Measurements from ENCODE around the gene RFNG.

DNA sequence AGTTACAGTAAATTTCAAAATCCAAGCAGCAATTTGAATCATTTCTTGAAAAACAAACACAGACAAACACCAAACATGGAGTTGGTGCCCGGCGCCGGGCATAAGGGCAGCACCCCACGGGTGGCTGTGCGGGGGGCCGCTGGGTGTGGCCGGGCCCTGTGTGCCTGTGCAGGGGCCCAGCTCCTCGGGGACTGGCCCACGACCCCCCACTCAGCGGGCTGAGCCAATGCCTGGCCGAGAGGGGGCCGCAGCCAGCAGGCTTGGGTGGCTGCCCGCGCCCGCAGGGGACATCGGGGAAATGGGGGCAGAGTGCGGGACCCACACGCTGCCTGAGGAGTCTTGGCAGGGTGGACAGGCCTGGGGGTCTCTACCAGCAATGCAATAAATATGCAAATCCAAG is 26.8 kb upstream of the RFNG start:
- no peak for TF ChIP-seq POLR2A (IDR thresholded peaks at IDR 0.05)
- TF ChIP-seq, protein P1, sequence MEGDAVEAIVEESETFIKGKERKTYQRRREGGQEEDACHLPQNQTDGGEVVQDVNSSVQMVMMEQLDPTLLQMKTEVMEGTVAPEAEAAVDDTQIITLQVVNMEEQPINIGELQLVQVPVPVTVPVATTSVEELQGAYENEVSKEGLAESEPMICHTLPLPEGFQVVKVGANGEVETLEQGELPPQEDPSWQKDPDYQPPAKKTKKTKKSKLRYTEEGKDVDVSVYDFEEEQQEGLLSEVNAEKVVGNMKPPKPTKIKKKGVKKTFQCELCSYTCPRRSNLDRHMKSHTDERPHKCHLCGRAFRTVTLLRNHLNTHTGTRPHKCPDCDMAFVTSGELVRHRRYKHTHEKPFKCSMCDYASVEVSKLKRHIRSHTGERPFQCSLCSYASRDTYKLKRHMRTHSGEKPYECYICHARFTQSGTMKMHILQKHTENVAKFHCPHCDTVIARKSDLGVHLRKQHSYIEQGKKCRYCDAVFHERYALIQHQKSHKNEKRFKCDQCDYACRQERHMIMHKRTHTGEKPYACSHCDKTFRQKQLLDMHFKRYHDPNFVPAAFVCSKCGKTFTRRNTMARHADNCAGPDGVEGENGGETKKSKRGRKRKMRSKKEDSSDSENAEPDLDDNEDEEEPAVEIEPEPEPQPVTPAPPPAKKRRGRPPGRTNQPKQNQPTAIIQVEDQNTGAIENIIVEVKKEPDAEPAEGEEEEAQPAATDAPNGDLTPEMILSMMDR (IDR thresholded peaks at IDR 0.05), result no peak

Data from right lobe of liver (tissue), 4 donors.